CD4-positive, alpha-beta T cell treated with Interleukin-17A for 4 hours (primary cell): ENCODE measurements around the gene MYO15A.
"Not testable (repeated sequence)": the region's sequence is repeated elsewhere in the genome, so short reads cannot be mapped to it uniquely, and the experiment has no call there.

ENCODE experiments used
- DNase-seq: peaks from one replicate; pipeline ENCODE4 v3.0.0-alpha.2; 2020; ENCODE audit warnings: mixed read lengths

MYO15A gene

DNA sequence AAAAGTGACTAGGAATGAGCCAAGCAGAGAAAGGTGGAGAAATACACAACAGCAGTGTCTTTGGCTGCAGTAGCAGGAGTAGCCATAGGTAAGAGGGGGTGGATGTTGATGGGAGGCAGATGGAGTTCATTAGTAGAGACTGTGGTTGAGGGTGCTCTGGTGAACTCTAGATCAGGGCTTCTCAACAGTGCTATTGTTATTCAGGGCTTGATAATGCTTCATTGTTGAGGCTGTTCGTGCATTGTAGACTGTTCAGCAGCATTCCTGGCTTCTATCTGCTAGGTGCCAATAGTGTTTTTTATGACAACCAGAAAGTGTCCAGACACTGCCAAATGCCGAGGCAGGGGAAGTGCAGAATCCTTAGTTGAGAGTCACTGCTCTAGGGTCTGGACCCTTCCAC lies 78.7 kb downstream of the MYO15A start:
- no peak for DNase-seq

DNA sequence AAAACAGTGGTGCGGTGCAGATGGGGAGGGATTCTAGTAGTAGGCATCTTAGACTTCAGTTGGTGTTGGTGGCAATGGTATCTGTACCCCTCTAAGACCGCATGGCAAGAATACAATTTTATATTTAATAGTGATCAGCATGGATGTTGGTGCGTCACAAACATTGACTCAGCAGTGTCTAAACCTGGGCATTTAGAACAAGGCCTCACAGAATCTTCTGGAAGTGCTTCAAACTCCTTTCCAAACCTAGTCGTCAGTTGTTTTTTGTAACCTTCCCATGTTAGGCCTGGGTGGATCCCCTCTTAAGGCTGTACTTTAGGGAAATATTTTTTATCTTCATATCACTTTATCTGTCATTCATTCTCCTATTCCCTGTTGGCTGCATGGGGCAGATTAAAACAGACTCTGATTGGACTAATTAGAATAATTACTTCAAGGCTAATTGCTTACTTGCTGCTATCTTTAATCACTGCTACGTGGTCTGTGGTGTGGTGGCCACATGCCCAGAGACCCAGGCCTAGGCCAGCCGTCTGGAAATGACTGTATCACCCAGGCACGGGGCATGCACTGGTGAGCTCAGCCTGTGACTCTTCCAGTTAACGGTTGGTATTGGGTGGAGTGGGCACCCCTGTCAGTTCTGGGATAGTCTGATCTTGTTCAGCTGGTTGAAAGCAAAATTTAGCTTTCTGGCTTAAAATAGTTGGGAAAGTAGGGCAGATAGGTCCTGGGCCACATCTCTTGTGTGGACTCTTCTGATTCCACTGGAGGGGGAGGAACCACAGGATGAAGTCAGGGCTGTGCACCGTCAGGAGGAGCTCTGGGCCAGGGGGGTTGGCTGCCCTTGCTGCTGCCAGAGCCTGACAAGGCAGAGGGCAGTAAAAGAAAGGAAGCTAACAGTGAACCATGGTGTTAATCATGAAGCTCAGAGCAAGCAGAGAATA lies 79.5 kb downstream of the MYO15A start:
- no peak for DNase-seq

DNA sequence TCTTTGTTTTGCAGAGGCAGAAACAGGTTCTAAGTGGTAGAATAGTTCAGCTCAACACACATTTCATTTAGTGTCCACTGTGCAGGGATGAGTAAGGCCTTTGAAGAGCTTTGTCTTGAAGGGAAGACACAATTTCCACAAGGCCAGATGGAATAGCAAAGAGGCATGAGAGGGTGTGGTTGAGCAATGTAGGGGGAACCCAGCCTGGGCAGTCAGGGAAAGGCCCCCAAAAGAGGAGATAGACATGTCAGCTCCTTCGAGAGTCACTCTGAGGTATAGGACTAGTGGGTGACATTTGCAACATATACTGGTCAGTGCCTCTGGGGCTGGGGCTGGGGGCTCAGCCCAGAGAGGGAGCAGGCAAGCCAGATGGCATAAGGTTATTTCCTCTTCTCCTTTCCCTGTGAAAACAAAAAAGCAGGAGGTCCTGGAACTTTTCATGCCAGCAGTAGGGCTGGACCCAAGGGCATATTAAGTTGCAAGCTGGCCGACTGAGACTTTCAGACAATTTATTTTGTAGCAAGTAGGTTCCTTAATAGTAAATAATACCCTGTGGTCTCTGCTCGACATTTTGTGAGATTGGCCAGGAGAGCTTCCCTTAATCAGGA lies 82.2 kb downstream of the MYO15A start:
- no peak for DNase-seq

DNA sequence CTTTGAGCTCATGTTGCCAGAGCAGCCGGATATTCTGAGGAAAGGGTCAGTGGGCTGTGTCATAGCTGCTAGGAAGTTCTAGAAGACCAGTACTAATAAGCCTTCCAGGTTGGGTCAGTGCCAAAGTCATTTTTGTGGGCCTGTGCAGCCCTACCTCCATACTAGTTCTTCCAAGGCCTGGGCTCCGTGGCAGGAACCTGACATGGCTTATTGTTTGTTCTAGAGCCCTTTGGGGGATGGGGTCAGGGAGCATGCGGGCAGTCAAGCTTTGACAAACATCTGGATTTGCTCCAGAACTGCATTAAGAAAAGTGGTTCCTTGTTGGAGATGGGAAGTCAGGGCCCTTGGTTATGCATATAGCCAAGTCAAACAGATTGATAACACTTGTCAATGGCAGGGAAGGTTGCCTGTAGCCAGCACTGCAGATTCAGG lies 82.7 kb downstream of the MYO15A start:
- no peak for DNase-seq

DNA sequence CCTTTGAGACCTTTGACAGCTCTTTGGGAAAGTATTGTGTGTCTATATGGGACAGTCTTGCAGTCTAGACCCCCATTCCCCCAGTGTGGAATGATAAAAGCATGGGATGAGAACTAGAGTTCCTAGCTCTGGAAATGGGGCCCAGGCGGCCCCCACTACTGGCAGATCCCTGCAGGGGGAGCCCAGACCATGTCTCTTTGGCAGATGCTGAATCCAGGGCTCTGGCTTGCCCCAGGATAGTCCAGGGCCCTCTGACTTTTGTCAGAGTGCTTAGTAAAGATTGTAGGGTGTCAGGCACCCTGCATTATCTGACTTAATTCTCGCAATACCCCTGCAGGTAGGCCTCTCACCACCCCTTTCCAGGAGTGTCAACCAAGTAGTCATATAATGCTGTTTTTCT lies 83.4 kb downstream of the MYO15A start:
- peak; percentile 14 for DNase-seq

DNA sequence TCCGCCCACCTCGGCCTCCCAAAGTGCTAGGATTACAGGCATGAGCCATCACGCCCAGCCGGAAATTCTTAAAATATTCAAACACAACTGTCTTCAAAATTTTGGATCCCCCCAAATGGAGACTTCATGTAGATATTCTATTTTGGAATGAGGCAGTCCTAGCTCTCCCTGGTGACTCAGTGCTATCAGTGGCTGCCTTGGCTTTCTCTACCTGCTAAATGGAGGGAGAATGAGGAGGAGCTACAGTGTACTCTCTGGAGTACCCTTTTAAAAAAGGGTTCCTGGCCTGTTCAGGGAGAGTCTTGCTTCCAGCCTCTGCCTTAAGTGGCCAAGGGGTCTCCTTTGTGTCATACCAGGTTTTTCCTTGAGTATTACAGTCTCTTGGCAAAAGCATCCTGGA lies 85.8 kb downstream of the MYO15A start:
- no peak for DNase-seq

DNA sequence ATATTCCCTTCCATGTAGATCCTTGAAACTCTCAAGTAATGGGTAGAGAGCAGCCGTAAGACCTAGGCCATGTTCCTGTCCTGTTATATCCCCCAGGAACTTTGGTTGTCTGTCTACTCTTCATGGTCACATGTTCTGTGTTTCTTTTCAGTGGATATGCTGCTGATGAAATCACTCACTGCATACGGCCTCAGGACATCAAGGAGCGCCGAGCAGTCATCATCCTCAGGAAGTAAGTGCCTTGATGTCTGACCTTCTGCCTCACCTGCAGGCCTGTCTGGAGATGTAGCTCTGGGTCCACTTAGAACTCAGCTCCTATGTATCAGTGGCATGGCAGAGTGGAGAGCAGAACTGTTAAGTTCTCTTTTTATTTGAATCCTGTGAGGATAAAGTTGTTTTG lies 86.2 kb downstream of the MYO15A start:
- no peak for DNase-seq

DNA sequence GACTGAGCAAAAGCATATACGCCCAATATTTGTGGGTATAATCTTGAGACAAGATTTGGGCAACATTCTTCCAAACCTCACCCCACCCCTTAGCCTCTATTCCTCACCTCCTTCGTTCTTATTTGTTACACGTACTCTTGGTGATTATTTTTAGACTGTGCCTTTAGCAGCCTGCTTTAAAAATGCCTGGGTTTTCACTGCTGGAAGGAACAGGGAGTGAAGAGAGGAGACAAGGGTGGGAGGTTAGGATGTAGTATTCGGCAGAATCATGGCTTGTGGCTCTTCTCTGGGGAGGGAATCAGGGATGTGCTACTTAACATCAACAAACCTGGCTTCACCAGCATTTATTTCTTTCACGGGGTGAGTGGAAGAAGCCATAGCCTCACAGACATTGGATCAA lies 86.7 kb downstream of the MYO15A start:
- DNase-seq = no peak

DNA sequence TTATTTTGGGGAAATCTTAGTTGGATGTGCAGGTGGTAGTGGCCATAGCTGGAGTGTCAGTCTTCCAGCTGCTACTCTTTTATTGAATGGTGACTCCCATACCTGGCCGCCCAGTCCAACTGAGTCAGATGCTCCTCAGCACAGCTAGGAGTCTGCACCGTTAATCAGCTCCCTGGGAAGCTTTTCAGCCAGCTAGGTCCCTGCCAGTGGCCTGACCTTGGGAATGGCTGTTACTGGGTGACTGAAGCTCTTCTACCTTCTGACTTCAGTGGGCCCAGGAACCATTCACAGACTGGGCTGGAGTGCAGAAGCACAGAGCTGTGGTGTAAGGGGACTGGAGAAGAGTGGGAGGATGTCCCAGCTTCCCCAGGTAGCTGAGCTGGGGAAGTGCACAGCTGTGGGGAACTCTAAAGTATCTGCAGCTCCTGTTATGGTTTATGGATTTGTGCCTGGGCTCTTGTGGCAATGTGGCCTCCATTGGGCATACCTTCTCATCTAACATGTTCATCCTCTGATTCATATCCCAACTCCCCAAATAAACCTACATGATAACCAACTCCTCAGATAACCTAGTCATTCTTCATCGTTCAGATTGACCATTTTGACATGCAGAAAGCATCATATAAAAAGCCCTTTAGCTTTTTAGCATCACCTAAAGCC lies 89.1 kb downstream of the MYO15A start:
- DNase-seq = no peak

DNA sequence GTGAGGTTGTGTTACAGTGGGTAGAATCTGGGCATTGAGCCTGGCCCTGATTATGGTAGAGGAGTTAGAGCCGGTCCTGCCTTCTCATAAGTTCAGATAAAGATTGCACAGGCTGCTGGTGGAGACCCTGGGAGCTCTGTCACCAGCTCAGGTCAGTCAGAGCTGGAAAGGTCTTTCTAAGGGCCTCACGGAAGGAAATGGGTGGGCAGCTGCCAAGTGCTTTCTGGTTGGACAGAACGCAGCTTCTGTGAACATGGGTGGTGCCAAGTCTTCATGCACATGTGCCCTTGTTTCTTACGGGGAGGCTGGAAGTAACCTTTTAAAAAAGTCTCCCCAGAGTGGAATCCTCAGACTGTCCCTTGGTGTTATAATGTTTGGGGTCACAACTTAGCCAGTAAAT lies 90.0 kb downstream of the MYO15A start:
- DNase-seq = no peak

DNA sequence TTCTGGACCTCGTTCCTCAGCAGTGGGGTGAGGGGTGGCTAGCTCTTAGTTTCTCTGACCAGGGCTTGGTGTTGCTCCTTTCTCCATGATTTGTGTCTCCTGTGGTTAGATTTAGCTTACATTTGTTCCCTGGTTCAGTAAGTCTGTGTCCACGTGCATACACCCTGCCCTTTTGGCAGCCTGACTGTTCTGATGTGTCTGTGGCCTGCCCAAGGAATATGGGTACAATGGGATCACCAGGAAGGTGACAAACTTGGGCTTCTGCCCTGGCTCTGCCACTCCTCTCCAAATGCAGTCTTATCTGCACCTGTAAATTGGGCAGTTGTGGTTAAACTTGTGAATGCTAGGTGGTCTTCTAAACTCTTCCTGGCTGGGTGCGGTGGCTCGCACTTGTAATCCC lies 92.6 kb downstream of the MYO15A start:
- no peak for DNase-seq

DNA sequence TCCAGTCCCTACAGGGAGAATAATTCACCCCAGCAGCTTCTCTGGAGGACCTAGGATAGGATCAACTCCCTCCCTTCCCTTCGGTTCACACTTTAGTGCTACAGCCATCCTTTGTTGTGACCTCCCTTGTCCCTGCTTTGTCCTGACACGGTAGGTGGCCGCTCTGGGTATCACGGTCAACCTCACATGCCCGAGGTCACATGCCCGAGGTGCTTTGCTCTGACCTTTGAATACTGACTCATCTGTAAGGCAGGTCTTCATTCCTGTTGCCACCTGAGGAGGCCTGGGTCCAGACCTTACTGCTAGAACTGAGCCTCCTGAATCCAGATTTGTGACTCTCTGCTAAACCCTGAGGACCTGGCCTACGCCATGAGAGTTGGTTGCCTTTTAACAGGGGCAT lies 94.8 kb downstream of the MYO15A start:
- no peak for DNase-seq

DNA sequence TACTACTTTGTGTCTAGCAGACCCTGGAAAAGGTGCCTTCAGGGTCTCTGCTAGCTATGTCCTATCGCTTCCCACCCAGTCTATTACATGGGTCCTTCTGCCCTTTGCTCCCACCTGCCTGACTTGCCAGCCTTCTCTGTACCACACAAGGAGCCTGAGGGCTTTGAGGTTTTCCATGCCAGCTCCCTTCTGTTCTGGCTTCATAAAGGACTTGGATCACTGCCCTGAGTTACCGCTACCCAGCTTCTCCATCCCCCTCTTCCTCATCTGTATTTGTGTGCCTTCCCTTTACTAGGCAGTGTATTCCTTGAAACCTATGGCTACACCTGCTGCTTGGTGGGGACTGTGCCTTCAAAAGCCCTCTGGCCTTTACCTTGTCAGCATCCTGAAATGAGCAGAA lies 97.3 kb downstream of the MYO15A start:
- no peak for DNase-seq

DNA sequence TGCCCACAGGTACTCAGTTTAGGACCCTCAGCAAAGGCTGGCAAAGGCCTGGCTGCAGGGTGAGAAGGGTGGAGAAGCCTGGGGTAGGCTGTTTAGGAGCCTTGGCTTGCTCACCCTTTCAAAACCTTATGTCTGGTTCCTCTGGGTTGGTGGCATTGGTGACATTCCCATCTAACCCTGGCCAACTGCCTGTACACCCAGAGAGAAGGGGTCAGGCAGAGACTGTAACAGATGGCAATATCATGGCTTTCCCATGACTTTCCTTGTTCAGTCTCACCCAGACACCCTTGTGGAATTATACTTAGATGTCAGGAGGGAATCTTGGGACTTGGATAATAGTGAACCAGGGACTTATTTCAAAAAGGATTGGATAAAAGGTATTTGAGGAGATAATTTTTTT lies 98.4 kb downstream of the MYO15A start:
- no peak for DNase-seq

DNA sequence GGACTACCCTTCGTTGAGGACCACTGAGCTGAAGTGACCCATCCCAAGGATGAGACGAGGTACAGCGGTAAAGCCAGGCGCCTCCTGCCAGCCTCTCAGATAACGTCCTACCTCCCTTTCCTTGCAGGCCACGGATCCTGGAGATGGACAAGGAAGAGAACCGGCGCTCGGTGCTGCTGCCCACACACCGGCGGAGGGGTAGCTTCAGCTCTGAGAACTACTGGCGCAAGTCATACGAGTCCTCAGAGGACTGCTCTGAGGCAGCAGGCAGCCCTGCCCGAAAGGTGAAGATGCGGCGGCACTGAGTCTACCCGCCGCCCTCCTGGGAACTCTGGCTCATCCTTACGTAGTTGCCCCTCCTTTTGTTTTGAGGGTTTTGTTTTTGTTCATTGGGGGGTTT lies 99.5 kb downstream of the MYO15A start:
- DNase-seq = no peak

DNA sequence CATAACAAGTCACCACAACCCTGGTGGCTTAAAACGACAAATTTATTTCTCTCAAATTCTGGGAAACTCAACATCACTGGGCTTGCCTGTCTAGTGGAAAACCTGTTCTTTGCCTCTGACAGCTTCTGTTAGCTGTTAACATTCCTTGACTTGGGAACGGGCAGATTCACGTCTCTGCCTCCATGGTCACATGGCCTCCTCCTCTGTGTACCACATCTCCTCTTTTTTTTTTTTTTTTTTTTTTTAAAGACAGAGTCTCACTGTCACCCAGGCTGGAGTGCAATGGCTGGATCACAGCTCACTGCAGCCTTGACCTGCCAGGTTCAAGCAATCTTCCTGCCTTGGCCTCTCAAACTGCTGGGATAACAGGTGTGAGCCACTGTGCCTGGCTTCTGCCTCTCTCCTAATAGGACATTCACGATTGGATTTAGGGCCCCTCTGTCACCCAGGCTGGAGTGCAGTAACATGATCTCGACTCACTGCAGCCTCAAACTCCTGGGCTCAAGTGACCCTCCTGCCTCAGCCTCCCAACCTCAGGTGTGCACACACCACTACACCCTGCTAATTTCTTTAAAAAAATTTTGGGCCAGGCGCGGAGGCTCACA lies 105.2 kb downstream of the MYO15A start:
- DNase-seq = no peak

DNA sequence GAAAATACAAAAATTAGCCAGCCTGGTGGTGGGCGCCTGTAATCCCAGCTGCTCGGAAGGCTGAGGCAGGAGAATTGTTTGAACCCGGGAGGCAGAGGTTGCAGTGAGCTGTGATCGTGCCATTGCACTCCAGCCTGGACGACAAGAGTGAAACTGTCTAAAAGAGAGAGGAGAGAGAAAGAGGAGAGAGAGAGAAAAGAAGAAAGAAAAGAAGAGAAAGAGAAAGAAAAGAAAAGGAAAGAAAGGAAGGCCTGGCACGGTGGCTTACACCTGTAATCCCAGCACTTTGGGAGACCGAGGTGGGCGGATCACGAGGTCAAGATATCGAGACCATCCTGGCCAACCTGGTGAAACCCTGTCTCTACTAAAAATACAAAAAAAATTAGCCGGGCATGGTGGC lies 108.3 kb downstream of the MYO15A start:
- not testable (repeated sequence) for DNase-seq

DNA sequence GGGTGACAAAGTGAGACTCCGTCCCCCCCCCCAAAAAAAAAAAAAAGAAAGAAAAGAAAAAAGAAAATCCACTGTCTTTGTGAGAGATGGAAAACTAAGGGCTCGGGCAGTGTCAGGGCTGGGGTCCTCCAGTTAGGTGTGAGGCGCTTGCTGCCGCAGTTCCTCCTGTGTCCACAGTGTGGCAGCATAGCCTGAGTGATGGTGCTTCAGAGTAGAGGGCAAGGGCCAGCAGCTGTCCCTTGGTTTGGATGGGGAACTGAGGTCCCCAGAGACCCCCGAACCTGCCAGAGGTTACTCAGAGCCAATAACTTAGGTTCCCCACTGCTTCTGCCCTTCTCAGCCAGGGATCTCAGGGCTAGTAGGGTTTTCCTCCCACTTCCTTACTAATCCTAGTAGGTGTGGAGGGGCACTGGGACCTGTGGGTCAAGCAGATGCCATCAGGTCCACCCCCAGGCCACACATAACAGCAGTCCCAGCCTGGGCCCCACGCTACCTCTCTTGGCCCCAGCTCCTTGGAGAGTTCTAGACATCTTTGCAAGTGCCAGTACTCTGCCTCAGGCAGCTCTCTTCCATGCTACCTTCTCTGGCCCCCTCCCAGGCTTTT lies 109.0 kb downstream of the MYO15A start:
- DNase-seq = peak; percentile 78

DNA sequence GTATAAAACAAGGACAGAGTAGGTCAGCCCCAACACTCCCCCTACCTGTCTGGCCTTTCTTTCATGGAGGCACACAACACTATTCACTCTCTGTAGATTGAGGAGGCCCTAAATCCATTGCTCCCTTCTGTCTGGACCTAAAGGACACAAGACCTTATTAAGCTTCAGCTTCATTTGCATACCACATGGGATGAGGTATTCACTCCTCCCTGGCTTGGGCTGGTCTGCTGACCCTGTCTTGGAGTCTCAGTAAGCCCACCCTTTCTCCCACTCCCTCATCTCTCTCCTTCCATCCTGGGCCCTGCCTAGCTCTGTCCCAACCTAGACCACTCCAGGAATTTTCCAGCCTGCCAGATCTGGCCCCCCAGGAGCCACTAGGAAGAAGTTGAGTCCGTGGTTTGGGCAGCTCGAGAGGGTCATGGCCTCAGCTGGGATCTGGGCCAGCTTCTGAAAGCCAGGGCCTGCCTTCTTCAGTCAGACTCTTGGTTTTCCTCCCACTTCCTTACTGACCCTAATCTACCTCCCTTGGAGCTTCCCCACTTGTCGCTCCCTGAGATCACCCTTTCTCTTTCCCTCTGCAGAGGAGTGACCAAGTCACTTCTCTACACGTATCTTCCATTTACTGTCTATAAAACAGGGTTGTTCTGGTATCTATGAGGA lies 110.3 kb downstream of the MYO15A start:
- DNase-seq = no peak

DNA sequence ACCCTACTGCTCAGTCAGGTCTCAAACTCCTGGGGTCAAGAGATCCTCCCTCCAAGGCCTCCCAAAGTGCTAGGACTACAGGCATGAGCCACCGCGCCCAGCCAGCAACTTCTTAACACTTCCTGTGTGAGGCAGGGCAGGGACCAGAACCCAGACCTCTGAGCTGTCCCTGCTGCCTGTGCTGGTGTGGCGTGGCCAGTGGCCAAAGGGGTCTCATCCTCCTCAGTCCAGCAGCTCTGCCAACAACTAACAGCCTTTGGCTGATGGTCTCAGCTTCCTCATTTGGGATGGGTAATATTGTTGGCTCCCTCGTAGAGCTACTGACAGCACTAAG lies 115.5 kb downstream of the MYO15A start:
- DNase-seq = no peak

DNA sequence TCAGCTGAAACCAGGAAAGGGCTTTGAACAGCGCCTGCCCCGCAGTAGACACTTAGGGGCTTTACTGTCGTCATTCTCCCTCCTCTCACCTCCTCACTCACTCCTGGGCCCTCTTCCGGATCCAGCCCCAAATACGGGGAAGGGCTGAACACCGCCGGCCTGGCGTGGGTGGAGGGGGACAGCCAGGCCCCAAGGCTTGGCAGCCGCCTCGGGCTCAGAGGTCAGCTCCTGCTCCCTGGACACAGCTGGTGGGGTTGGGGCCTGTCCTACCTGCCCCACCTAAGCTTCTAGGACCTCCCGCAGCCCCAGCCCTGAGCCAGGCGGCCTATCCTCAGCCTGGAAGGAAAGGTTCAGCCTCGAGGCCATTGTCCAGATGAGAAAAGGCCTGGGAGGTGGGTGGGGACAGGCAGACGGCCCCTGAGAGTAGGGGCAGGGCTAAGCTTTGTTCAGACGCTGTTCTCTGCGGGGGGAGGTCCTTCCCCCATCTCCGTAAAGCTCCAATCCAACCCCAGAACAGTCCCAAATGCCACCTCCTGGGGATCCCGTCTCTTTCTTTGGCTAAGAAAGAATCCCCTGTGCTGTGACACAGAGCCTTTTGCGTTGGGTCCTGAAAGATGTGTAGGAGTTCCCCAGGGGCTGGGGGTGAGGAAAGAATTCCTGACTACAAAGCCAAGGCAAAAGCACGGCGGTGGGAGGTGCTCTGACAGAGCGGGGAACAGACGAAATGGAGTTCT lies 116.0 kb downstream of the MYO15A start:
- no peak for DNase-seq

DNA sequence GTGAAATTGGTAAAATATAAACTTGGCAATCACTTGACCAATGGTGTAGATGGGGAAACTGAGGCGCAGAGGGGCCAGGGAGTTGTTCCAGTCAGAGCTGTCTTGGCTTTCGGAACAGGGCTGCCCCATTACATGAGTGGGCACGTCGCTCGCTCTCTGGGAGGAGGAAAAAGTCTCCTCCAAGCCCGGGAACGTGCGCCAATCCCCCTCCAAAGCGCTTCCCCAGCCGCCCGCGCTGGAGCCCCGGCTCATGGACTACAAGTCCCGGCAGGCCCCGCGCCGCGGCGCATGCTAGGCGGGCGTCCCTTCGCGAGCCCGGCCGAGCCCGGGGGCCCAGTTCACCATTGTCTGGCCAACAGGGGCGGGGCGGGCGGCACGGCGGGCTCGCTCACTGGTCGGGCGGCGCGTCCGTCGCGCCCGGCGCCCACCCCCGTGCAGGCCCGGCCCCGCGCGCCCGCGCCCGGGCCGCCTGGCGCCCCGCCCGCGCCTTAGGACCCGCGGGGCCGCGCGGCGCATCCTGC lies 116.6 kb downstream of the MYO15A start, which contains the start of gene LLGL1:
TSS of gene LLGL1 (plus strand) at position 515 of the 521 bp plus-strand sequence. CDS start 48 bp downstream, outside the sequence.
- DNase-seq = peak; percentile 98
